Lung (tissue), 12 donors: ENCODE results near the gene MICAL2. TPM values are rescaled to one million over a fixed set of nuclear protein-coding genes. Genes with fewer than 3 reads are reported as not detected.

Experiments used
- ATAC-seq: fragments of 200-7000 bp; cut with Tn5 transposase; one replicate; pipeline ENCODE4 v1.9.1; 2020; ENCODE audit warnings: moderate number of reproducible peaks; ENCODE audit not compliant: insufficient read depth, low FRiP score
- DNase-seq, 3 donors: peaks; one replicate each; pipeline ENCODE4 v3.0.0-alpha.2; 2013 to 2017
- H3K27ac ChIP-seq, 2 donors: one replicate each; pipeline ENCODE4 v1.5.1; 2013; ENCODE audit warnings: mild to moderate bottlenecking in 2 of 2, moderate library complexity in 2 of 2, control low read depth in 1 of 2, inconsistent platforms in 1 of 2, low read depth in 1 of 2, low read length in 1 of 2
- H3K27me3 ChIP-seq, 3 donors: one replicate each; pipeline ENCODE4 v1.5.1; 2013; ENCODE audit warnings: low read length in 2 of 3; ENCODE audit not compliant: control insufficient read depth in 3 of 3, insufficient read depth in 3 of 3
- H3K36me3 ChIP-seq, 4 donors: one replicate each; pipeline ENCODE4 v1.5.1; 2013; ENCODE audit warnings: low read length in 4 of 4, mild to moderate bottlenecking in 1 of 4, moderate library complexity in 1 of 4; ENCODE audit not compliant: control insufficient read depth in 4 of 4, insufficient read depth in 4 of 4
- H3K4me1 ChIP-seq, 5 donors: one replicate each; pipeline ENCODE4 v1.5.1; 2013; ENCODE audit warnings: low read length in 5 of 5, mild to moderate bottlenecking in 2 of 5, moderate library complexity in 1 of 5; ENCODE audit not compliant: control insufficient read depth in 5 of 5, insufficient read depth in 5 of 5
- H3K4me3 ChIP-seq: one replicate; pipeline ENCODE4 v1.5.1; 2013; ENCODE audit warnings: mild to moderate bottlenecking, control low read depth, moderate library complexity
- H3K9ac ChIP-seq, 2 donors: one replicate each; pipeline ENCODE4 v1.5.1; 2013; ENCODE audit warnings: low read length in 2 of 2, control low read depth in 1 of 2; ENCODE audit not compliant: insufficient read depth in 1 of 2
- H3K9me3 ChIP-seq, 4 donors: one replicate each; pipeline ENCODE4 v1.5.1; 2013; ENCODE audit warnings: low read length in 3 of 4, mild to moderate bottlenecking in 1 of 4, moderate library complexity in 1 of 4; ENCODE audit not compliant: control insufficient read depth in 4 of 4, insufficient read depth in 3 of 4
- WGBS, 2 donors: extraction: QIAGEN DNeasy Blood & Tissue Kit; methylation state at CpG; one replicate each; pipeline ENCODE4 v1.1.7; 2013; 5-methylcytosine and 5-hydroxymethylcytosine counted together
- polyA plus RNA-seq, 2 donors: library from polyadenylated mRNA; stranded (reverse); fragments of 200-250 nt; gene quantifications; one replicate each; pipeline ENCODE4 v1.2.1, GENCODE V29; 2013
- total RNA-seq, 2 donors: library from RNA; depleted of rRNA in 1 of 2; stranded (reverse); fragments of >200 nt in 1 of 2; gene quantifications; one replicate each; pipeline ENCODE4 v1.2.1, GENCODE V29; 2014 to 2021
- TF ChIP-seq, protein P1 (sequence below): IDR thresholded peaks from 2 replicates; pipeline ENCODE4 v1.5.1; 2012; ENCODE audit warnings: mild to moderate bottlenecking; ENCODE audit errors: control extremely low read depth, extremely low read depth
- donor health status: control.
- donor health status: control.
- donor health status: Bipolar disorder and iron deficiency.
- donor health status: healthy.
- donor health status: DM: yes; HTN: yes; CAD: no.

The MICAL2 gene
- total and polyA plus RNA-seq, 4 donors, result 38.2 to 218 (median 99.6) TPM

DNA sequence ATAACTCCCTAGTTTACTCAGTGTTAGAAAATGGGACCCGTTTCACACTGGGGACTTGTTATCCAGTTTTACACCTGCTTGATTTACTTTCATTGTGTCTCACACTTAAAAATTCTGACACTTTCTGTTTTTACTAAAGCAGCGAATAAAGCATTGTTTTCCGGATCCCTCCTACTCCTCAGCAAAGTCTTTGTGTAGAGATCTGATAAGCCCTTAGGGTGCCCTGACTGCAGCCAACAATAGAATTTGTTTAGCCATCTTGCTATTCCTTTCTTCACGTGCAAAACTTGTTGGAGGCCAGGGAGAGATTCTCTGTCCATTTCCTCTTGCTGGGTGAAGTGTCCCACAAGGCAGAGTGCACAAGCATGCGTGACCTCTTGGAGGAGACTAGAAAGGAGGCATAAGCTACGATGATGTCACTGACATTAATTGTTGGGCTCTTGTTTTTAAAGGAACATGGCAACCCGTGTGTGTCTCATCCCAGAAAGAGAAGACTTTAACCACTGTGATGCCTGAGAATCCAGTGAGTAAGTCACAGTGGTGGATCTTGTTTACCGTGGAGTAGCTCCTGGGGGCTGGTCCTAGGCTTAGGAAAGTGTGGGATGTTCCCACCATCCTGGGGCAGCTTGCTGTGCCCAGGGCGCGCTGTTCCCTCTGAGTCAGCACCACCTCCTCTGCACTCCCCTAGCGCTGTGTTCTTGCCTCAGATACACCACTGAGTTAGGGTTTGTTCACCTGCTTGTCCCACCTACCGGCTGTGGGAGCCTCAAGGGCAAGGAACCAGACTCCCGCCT lies 27.7 kb downstream of the MICAL2 start:
- H3K27me3 ChIP-seq, result no peaks in the 10 kb centered on the region
- no peaks in the 10 kb centered on the region for H3K9me3 ChIP-seq
- peak overlapping the region; percentile 62 to 70 for H3K27ac ChIP-seq
- H3K4me3 ChIP-seq, result no peak overlapping the region
- WGBS, 2 donors, result 63 to 80% methylated on average over 13 of the region's 13 CpGs
- DNase-seq (no peak), ATAC-seq (no peak)
- no peaks in the 10 kb centered on the region for H3K36me3 ChIP-seq
- H3K4me1 ChIP-seq, result peaks cover 0 to 38% (median 18%) of the 10 kb centered on the region in 5 donors
- TF ChIP-seq, protein P1, sequence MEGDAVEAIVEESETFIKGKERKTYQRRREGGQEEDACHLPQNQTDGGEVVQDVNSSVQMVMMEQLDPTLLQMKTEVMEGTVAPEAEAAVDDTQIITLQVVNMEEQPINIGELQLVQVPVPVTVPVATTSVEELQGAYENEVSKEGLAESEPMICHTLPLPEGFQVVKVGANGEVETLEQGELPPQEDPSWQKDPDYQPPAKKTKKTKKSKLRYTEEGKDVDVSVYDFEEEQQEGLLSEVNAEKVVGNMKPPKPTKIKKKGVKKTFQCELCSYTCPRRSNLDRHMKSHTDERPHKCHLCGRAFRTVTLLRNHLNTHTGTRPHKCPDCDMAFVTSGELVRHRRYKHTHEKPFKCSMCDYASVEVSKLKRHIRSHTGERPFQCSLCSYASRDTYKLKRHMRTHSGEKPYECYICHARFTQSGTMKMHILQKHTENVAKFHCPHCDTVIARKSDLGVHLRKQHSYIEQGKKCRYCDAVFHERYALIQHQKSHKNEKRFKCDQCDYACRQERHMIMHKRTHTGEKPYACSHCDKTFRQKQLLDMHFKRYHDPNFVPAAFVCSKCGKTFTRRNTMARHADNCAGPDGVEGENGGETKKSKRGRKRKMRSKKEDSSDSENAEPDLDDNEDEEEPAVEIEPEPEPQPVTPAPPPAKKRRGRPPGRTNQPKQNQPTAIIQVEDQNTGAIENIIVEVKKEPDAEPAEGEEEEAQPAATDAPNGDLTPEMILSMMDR, result no peak
- no peak overlapping the region for H3K9ac ChIP-seq

DNA sequence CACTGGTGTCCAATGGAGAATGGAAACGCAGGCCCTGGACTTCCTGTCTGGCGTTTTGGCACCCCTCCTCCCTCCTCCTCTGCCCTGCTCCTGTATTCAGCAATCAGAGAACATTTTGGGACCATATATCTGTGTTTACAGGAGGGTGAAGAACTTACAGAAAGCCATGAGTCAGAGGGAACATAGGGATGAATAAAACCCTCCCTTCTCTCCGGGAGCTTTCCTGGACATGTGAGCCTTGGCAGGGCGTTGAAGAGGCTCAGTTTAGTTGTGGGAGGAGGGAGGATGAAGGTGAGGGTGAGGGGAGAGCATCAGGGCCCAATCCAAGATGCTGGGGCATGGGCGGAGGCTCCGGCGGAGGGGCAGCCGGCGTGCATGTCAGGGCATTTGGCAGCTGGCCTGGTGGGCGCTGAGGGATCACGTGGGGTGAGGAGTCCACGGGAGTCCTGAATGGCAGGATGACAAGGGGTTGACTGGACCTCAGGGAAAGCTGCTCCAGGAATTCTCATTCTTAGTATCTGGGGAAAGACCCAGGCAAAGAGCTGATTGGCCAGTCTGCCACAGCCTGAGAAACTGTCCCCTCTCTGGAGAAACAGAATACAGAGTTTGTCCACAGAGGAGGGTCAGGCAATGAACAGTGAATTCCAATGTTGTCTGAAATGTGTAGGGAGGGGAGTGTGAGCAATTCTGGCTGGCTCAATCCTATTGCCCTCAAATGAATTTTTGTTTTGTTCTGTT lies 28.9 kb downstream of the MICAL2 start:
- ATAC-seq (peak; percentile 16), DNase-seq (no peak)
- TF ChIP-seq, protein P1, result no peak
- Histone ChIP-seq H3K27ac (peak overlapping the region; percentile 62 to 70), H3K9ac (no peak overlapping the region), H3K9me3 (no peaks in the 10 kb centered on the region), H3K27me3 (no peaks in the 10 kb centered on the region), H3K36me3 (no peaks in the 10 kb centered on the region), H3K4me1 (peaks cover 0 to 42% (median 28%) of the 10 kb centered on the region in 5 donors), H3K4me3 (no peak overlapping the region)
- WGBS, 2 donors, result 70 to 77% methylated on average over 12 of the region's 12 CpGs

DNA sequence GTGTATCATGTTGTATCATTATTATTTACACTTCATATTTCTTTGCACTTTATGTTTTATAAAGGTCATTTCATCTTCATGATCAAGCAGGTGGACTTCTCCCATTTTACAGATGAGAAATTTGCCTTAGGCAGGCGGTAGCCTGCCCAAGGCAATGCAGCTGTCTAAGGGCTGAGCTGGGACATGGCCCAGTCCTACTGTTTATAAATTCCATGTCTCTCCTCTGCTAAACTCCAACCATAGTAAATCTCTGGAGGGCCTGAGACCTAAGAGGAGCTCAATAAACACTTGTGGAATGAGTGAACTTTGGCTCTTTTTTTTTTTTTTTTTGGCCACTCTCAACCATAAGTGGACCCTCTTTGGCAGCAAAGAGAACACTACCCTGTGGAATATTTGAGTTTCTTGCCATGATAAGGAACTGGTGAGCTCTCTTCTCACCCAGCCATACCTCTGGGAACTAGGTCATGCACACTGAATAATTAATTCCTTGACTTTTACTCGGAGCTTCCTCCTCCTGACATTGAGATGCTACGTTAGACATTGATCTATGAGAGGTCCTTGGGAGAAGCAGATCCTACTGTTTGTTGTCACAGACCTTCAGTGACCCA lies 29.9 kb downstream of the MICAL2 start:
- DNase-seq, result no peak
- peak overlapping the region in 1 of 2 donors; percentile 7 for H3K27ac ChIP-seq
- TF ChIP-seq, protein P1, result no peak
- H3K27me3 ChIP-seq, result no peaks in the 10 kb centered on the region
- no peak overlapping the region for H3K4me3 ChIP-seq
- H3K36me3 ChIP-seq, result peaks cover 0 to 2% (median 0%) of the 10 kb centered on the region in 4 donors
- peaks cover 0 to 49% (median 28%) of the 10 kb centered on the region in 5 donors for H3K4me1 ChIP-seq
- no peaks in the 10 kb centered on the region for H3K9me3 ChIP-seq
- WGBS, 2 donors, result 61 to 80% methylated on average over 3 of the region's 3 CpGs
- ATAC-seq, result peak; percentile 24
- H3K9ac ChIP-seq, result no peak overlapping the region
